Measurements from ENCODE around the gene CTNNBL1. TPM values are rescaled to one million over a fixed set of nuclear protein-coding genes. Genes with fewer than 3 reads are reported as not detected.

CTNNBL1 gene
- polyA plus RNA-seq, 1 of the 3 experiments (the other 2 are of a cell fraction): 29.5 TPM

DNA sequence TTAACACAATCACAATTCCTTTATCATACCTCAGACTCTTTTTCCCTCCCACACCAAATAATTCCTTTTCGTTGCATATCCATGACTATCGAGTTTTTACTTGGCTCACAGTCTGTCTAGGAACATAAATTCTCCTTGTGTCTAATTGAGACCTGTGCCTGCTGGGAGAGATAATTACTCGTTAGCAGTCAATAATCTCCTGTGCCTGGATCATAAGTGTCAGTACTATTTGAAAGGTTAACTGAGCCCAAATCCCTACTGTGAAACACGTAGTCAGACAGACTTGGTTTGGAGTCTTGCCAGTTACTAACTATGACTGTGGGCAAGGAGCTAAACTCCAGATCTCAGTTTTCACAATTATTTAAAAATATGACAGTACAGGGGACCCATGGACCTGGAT is 5.7 kb upstream of the CTNNBL1 start:
- Histone ChIP-seq H3K4me3 (ENCODE audit: low read depth in 2 of 2, low read length in 1 of 2) (no peak overlapping the region), H3K9me2 (no peaks in the 10 kb centered on the region), H3K36me3 (replicated peaks in 1 of 2; ENCODE audit: control insufficient read depth in 1 of 2, insufficient read depth in 2 of 2, low read length in 1 of 2) (no peaks in the 10 kb centered on the region), H3K27me3 (ENCODE audit: insufficient read depth) (peaks cover 8% of the 10 kb centered on the region; the same call in 1 of the 2 replicates), H3K79me2 (ENCODE audit: insufficient read depth) (no peaks in the 10 kb centered on the region), H3K9me3 (no peaks in the 10 kb centered on the region), H3F3A (replicated peaks; ENCODE audit: insufficient read depth) (no peaks in the 10 kb centered on the region), H4K20me1 (ENCODE audit: insufficient read depth) (no peaks in the 10 kb centered on the region), H3K4me1 (ENCODE audit: control insufficient read depth in 1 of 2, insufficient read depth in 2 of 2, low read depth in 1 of 2, low read length in 1 of 2) (peaks cover 0 to under 1% of the 10 kb centered on the region in 2 experiments; a peak in 1 of 4 replicates), H3K27ac (ENCODE audit: low read depth in 2 of 2, low read length in 1 of 2) (no peak overlapping the region), H3K4me2 (no peak overlapping the region), H2AFZ (ENCODE audit: low read depth) (no peak overlapping the region), H3K9ac (no peak overlapping the region)
- POLR2A ChIA-PET: interaction anchor here (1.1 kb wide), 1 partner anchor 94 kb away, joined by 3 read pairs; no protein-coding TSS in a partner anchor
- TF ChIP-seq, protein P1, sequence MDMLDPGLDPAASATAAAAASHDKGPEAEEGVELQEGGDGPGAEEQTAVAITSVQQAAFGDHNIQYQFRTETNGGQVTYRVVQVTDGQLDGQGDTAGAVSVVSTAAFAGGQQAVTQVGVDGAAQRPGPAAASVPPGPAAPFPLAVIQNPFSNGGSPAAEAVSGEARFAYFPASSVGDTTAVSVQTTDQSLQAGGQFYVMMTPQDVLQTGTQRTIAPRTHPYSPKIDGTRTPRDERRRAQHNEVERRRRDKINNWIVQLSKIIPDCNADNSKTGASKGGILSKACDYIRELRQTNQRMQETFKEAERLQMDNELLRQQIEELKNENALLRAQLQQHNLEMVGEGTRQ (IDR thresholded peaks at IDR 0.05; ENCODE audit: borderline replicate concordance, low read depth, low read length): no peak
- TF ChIP-seq EP300 (IDR thresholded peaks at IDR 0.05; ENCODE audit: borderline replicate concordance in 1 of 2, low read depth in 1 of 2, low read length in 1 of 2): no peak
- TF ChIP-seq, protein P2, sequence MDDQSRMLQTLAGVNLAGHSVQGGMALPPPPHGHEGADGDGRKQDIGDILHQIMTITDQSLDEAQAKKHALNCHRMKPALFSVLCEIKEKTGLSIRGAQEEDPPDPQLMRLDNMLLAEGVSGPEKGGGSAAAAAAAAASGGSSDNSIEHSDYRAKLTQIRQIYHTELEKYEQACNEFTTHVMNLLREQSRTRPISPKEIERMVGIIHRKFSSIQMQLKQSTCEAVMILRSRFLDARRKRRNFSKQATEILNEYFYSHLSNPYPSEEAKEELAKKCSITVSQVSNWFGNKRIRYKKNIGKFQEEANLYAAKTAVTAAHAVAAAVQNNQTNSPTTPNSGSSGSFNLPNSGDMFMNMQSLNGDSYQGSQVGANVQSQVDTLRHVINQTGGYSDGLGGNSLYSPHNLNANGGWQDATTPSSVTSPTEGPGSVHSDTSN (IDR thresholded peaks at IDR 0.05): no peak
- no peak for TF ChIP-seq TCF12 (IDR thresholded peaks at IDR 0.05)
- DNase-seq: no peak
- 15% methylated on average over 4 of the region's 4 CpGs for WGBS (ENCODE audit: low lambda C conversion rate)
- CTCF ChIA-PET: interaction anchor here (2.1 kb wide), 1 partner anchor 124 kb away, joined by 5 read pairs; no protein-coding TSS in a partner anchor

DNA sequence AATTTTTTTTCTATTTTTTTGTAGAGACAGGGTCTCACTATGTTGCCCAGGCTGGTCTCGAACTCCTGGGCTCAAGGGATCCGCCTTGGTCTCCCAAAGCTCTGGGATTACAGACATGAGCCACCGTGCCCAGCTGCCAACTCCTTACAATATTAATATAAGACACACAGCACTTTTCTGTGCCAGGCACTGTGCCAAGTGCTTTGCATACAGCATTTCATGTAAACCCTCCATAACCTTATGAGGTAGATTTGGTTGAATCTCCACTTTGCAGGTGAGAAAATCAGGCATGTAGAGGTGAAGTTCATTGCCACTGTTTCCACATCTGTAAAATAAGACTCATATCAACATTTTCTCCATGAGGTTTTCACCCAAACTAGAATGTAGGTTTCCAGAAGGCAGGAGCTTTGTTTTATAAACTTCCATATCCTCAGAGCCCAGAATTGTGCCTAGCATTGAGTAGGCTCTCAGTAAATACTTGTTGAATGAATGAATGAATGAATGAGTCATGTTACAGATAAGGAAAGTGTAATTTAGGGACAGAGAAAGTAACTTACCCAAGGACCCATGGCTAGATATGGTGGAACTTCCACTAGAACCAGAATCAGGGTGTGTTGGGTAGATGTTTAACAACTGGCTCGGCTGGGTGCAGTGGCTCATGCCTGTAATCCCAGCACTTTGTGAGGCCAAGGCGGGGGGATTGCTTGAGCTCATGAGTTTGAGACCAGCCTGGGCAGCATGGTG is 3.0 kb upstream of the CTNNBL1 start:
- H3K4me1 ChIP-seq (ENCODE audit: control insufficient read depth in 1 of 2, insufficient read depth in 2 of 2, low read depth in 1 of 2, low read length in 1 of 2): peaks cover 0 to 6% of the 10 kb centered on the region in 2 experiments; a peak in 2 of 4 replicates
- no peaks in the 10 kb centered on the region for H3K9me2 ChIP-seq
- H3K79me2 ChIP-seq (ENCODE audit: insufficient read depth): peaks cover 19% of the 10 kb centered on the region
- H2AFZ ChIP-seq (ENCODE audit: low read depth): no peak overlapping the region
- peaks cover 8% of the 10 kb centered on the region; the same call in 1 of the 2 replicates for H3K27me3 ChIP-seq (ENCODE audit: insufficient read depth)
- H3K4me2 ChIP-seq: no peak overlapping the region
- ChIA-PET POLR2A (interaction anchor here (0.6 kb wide), 1 partner anchor 114 kb away, joined by 3 read pairs; no protein-coding TSS in a partner anchor), CTCF (interaction anchor here (0.9 to 2.7 kb wide), 2 partner anchors 9 to 126 kb away, joined by 3 to 5 read pairs; no protein-coding TSS in a partner anchor)
- H3K27ac ChIP-seq (ENCODE audit: low read depth in 2 of 2, low read length in 1 of 2): no peak overlapping the region
- no peaks in the 10 kb centered on the region for H3F3A ChIP-seq (replicated peaks; ENCODE audit: insufficient read depth)
- H4K20me1 ChIP-seq (ENCODE audit: insufficient read depth): no peaks in the 10 kb centered on the region
- no peaks in the 10 kb centered on the region for H3K36me3 ChIP-seq (replicated peaks in 1 of 2; ENCODE audit: control insufficient read depth in 1 of 2, insufficient read depth in 2 of 2, low read length in 1 of 2)
- DNase-seq: no peak
- no peaks in the 10 kb centered on the region for H3K9me3 ChIP-seq
- WGBS (ENCODE audit: low lambda C conversion rate): 43% methylated on average over 5 of the region's 5 CpGs
- no peak overlapping the region for H3K4me3 ChIP-seq (ENCODE audit: low read depth in 2 of 2, low read length in 1 of 2)
- H3K9ac ChIP-seq: no peak overlapping the region
- TF ChIP-seq RAD21 (IDR thresholded peaks at IDR 0.05; ENCODE audit: low read length) (no peak), JUND (IDR thresholded peaks at IDR 0.05) (no peak), FOSL2 (IDR thresholded peaks at IDR 0.05; ENCODE audit: borderline replicate concordance, low read depth) (no peak), TEAD4 (IDR thresholded peaks at IDR 0.05; ENCODE audit: borderline replicate concordance, insufficient read depth) (no peak), ELF1 (IDR thresholded peaks at IDR 0.05) (no peak), RFX5 (IDR thresholded peaks at IDR 0.05; ENCODE audit: low read length) (no peak), EP300 (IDR thresholded peaks at IDR 0.05; ENCODE audit: borderline replicate concordance in 1 of 2, low read depth in 1 of 2, low read length in 1 of 2) (no peak), MEF2A (IDR thresholded peaks at IDR 0.05; ENCODE audit: borderline replicate concordance, low read depth) (no peak), TCF12 (IDR thresholded peaks at IDR 0.05) (no peak), RCOR1 (IDR thresholded peaks at IDR 0.05; ENCODE audit: low read length) (no peak), EZH2phosphoT487 (IDR thresholded peaks at IDR 0.05; ENCODE audit: borderline replicate concordance, low read depth) (no peak)
- TF ChIP-seq, protein P3, sequence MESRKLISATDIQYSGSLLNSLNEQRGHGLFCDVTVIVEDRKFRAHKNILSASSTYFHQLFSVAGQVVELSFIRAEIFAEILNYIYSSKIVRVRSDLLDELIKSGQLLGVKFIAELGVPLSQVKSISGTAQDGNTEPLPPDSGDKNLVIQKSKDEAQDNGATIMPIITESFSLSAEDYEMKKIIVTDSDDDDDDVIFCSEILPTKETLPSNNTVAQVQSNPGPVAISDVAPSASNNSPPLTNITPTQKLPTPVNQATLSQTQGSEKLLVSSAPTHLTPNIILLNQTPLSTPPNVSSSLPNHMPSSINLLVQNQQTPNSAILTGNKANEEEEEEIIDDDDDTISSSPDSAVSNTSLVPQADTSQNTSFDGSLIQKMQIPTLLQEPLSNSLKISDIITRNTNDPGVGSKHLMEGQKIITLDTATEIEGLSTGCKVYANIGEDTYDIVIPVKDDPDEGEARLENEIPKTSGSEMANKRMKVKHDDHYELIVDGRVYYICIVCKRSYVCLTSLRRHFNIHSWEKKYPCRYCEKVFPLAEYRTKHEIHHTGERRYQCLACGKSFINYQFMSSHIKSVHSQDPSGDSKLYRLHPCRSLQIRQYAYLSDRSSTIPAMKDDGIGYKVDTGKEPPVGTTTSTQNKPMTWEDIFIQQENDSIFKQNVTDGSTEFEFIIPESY (IDR thresholded peaks at IDR 0.05; ENCODE audit: borderline replicate concordance, low read depth): no peak
- TF ChIP-seq, protein P4, sequence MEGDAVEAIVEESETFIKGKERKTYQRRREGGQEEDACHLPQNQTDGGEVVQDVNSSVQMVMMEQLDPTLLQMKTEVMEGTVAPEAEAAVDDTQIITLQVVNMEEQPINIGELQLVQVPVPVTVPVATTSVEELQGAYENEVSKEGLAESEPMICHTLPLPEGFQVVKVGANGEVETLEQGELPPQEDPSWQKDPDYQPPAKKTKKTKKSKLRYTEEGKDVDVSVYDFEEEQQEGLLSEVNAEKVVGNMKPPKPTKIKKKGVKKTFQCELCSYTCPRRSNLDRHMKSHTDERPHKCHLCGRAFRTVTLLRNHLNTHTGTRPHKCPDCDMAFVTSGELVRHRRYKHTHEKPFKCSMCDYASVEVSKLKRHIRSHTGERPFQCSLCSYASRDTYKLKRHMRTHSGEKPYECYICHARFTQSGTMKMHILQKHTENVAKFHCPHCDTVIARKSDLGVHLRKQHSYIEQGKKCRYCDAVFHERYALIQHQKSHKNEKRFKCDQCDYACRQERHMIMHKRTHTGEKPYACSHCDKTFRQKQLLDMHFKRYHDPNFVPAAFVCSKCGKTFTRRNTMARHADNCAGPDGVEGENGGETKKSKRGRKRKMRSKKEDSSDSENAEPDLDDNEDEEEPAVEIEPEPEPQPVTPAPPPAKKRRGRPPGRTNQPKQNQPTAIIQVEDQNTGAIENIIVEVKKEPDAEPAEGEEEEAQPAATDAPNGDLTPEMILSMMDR (IDR thresholded peaks at IDR 0.05): no peak
- TF ChIP-seq, protein P2 (IDR thresholded peaks at IDR 0.05): no peak
- TF ChIP-seq, protein P5, sequence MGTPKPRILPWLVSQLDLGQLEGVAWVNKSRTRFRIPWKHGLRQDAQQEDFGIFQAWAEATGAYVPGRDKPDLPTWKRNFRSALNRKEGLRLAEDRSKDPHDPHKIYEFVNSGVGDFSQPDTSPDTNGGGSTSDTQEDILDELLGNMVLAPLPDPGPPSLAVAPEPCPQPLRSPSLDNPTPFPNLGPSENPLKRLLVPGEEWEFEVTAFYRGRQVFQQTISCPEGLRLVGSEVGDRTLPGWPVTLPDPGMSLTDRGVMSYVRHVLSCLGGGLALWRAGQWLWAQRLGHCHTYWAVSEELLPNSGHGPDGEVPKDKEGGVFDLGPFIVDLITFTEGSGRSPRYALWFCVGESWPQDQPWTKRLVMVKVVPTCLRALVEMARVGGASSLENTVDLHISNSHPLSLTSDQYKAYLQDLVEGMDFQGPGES (IDR thresholded peaks at IDR 0.05; ENCODE audit: low read depth, low read length): no peak

All from SK-N-SH (cell line).